ENCODE measurements around the gene POLD1.

The POLD1 gene

DNA sequence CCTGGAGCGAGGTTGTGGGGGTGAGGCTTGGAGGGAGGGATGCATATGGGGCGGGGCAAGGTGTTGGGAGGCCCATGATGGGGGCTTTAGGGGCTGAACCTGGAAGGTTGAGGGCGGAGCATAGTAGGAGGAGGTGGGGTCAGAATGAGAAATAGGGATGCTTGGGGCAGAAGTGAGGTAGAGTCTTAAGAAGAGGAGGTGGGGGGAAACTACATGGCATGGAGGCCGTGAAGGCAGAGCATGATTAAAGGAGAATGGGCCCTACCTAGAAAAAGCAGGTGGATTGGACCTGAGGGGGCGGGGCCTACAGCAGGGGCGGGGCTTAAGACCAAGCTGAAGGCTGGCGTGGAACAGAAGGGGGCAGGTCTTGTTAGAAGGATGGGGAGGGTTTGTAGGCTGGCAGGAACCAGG is 7.1 kb upstream of the POLD1 start:
- TF ChIP-seq, protein P1, sequence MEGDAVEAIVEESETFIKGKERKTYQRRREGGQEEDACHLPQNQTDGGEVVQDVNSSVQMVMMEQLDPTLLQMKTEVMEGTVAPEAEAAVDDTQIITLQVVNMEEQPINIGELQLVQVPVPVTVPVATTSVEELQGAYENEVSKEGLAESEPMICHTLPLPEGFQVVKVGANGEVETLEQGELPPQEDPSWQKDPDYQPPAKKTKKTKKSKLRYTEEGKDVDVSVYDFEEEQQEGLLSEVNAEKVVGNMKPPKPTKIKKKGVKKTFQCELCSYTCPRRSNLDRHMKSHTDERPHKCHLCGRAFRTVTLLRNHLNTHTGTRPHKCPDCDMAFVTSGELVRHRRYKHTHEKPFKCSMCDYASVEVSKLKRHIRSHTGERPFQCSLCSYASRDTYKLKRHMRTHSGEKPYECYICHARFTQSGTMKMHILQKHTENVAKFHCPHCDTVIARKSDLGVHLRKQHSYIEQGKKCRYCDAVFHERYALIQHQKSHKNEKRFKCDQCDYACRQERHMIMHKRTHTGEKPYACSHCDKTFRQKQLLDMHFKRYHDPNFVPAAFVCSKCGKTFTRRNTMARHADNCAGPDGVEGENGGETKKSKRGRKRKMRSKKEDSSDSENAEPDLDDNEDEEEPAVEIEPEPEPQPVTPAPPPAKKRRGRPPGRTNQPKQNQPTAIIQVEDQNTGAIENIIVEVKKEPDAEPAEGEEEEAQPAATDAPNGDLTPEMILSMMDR (conservative IDR thresholded peaks at IDR 0.05): no peak
- H3K27ac ChIP-seq: no peak overlapping the region; the same call in 1 of the 2 replicates

DNA sequence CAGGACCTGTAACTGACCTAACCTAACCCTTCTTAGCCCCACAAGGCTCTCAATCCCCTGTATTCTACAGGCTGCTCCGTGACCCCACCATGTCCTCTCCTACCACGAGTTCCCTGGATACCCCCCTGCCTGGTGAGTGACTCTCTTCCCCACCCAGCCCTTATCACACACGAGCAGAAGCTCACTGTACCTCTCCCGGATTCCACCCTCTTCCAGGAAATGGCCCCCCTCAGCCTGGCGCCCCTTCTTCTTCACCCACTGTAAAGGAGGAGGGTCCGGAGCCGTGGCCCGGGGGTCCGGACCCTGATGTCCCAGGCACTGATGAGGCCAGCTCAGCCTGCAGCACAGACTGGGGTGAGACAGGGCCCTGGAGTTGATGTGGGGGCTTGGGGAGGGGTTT is 6.6 kb upstream of the POLD1 start:
- TF ChIP-seq, protein P1 (conservative IDR thresholded peaks at IDR 0.05): no peak

DNA sequence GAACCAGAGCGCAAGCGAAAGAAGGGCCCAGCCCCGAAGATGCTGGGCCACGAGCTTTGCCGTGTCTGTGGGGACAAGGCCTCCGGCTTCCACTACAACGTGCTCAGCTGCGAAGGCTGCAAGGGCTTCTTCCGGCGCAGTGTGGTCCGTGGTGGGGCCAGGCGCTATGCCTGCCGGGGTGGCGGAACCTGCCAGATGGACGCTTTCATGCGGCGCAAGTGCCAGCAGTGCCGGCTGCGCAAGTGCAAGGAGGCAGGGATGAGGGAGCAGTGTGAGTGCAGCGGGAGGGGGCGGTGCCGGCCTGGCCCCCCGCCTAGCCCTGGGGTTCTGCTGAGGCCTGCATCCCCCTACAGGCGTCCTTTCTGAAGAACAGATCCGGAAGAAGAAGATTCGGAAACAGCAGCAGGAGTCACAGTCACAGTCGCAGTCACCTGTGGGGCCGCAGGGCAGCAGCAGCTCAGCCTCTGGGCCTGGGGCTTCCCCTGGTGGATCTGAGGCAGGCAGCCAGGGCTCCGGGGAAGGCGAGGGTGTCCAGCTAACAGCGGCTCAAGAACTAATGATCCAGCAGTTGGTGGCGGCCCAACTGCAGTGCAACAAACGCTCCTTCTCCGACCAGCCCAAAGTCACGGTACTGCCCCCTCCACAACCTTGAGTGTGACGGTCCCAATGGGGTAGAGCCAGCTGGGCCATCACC is 5.8 kb upstream of the POLD1 start:
- TF ChIP-seq, protein P1 (conservative IDR thresholded peaks at IDR 0.05): no peak

More for the DNA sequence above, 6.6 kb upstream of the POLD1 start:
- H3K27ac ChIP-seq: no peak overlapping the region; the same call in 1 of the 2 replicates

DNA sequence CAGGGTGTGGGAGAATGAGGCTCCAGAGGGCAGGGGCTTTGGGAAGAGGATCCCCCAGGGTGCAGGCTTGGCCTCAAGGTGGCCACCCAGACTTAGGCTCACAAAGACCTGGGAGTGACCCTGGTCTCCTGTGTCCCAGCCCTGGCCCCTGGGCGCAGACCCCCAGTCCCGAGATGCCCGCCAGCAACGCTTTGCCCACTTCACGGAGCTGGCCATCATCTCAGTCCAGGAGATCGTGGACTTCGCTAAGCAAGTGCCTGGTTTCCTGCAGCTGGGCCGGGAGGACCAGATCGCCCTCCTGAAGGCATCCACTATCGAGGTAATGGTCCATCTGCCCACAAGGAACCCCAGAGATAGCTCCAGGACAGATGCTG is 5.3 kb upstream of the POLD1 start:
- no peak overlapping the region for H3K27ac ChIP-seq
- TF ChIP-seq, protein P1 (conservative IDR thresholded peaks at IDR 0.05): no peak

More for the DNA sequence above, 5.8 kb upstream of the POLD1 start:
- H3K27ac ChIP-seq: no peak overlapping the region

DNA sequence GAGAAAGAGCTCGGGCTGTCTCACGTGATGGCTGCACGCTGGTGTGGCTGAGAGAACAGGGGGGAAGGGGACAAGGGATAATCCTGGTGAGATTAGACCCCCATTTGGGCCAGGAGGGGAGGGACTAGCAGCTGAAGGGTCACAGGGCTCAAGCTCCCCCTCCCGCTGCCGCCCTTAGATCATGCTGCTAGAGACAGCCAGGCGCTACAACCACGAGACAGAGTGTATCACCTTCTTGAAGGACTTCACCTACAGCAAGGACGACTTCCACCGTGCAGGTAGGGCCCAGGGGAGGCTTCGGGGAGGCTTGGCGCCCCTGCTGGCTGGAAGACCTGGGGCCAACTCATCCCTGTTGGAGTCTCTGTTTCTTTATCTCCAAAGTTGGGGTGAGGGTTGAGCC is 4.5 kb upstream of the POLD1 start:
- no peak overlapping the region for H3K27ac ChIP-seq
- TF ChIP-seq, protein P1 (conservative IDR thresholded peaks at IDR 0.05): no peak

DNA sequence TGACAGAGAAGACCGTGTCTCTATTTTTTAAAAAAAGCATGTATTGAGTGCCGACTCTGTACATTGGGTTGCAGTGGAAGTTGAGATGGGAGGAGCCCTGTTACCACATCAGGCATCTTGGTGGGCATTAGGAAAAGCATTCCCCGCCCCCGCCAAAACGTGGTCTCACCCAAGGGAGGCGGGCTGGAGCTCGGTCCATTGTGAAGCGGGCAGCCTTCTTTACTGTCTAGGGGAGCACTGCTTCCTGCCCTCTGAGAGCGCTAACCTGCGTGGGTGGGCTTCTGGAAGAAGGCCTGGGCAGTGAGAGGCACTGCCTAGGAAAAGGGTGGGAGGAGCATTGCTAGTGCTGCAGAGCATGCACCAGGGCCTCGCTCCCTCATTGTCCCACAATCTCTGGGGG is 4.0 kb upstream of the POLD1 start:
- H3K27ac ChIP-seq: no peak overlapping the region
- TF ChIP-seq, protein P1 (conservative IDR thresholded peaks at IDR 0.05): no peak

DNA sequence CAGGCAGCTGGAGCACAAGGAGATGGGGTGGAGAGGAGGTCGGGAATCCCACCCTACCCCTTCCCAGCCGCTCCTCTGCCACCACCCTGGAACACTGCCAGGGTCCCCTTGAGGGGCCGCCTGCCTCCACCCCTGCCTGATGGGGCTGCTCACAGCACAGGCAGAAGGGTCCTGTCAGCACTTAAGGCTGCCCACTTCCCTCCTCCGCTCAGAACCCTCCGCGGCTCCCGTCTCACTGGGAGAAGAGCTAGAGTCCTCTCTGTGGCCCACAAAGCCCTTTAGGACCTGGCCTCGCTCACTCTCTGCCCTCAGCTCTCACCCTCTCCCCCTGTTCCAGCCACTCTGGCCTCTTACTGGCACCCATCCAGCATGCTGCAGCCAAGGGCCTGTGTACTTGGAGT is 3.4 kb upstream of the POLD1 start:
- TF ChIP-seq, protein P1 (conservative IDR thresholded peaks at IDR 0.05): no peak
- H3K27ac ChIP-seq: no peak overlapping the region
